IMR-90 (cell line): Measurements from ENCODE around the gene TRPC6. TPM values are rescaled to one million over a fixed set of nuclear protein-coding genes. Genes with fewer than 3 reads are reported as not detected.

Experiments
- ATAC-seq: fragments of 200-7000 bp; cut with Tn5 transposase; 2 replicates; pipeline ENCODE4 v1.9.1; 2020; ENCODE audit warnings: low read depth, mild to moderate bottlenecking, moderate library complexity
- BruUV-seq: library from RNA; stranded (reverse); fragments of 400-500 nt; replicated peaks from 2 replicates; lab custom pipeline; 2021; lab: Mats Ljungman, UMichigan
- CTCF ChIA-PET: fragments of 300-600 bp; formaldehyde crosslinking; extraction: SDS; loops from one replicate; lab custom pipeline; 2021; ENCODE audit warnings: antibody characterized with exemption; lab: Yijun Ruan, JAX
- POLR2A ChIA-PET: fragments of 300-600 bp; sonication (Branson Sonifier 250); formaldehyde crosslinking; loops from one replicate; lab custom pipeline; 2022; ENCODE audit warnings: antibody characterized with exemption; ENCODE audit not compliant: unreplicated experiment; lab: Charles Lee
- DNase-seq: peaks from one replicate; pipeline ENCODE4 v3.0.0; 2013
- H2AFZ ChIP-seq: replicated peaks from 2 replicates; pipeline ENCODE3; 2013; ENCODE audit warnings: low read length, mild to moderate bottlenecking; ENCODE audit not compliant: poor library complexity
- H2AK5ac ChIP-seq: 2 replicates; pipeline ENCODE4 v1.6.1; 2013; ENCODE audit warnings: low read depth, low read length, inconsistent platforms
- H2AK9ac ChIP-seq: replicated peaks from 2 replicates; pipeline ENCODE3; 2013; ENCODE audit warnings: mild to moderate bottlenecking, low read depth, low read length, moderate library complexity; ENCODE audit not compliant: poor library complexity
- H2BK120ac ChIP-seq: 2 replicates; pipeline ENCODE4 v1.6.1; 2013; ENCODE audit warnings: low read depth, low read length, inconsistent platforms
- H2BK15ac ChIP-seq: 3 replicates; pipeline ENCODE4 v1.6.1; 2013; ENCODE audit warnings: low read depth, low read length, inconsistent platforms
- H2BK20ac ChIP-seq: 2 replicates; pipeline ENCODE4 v1.6.1; 2013; ENCODE audit warnings: low read depth, mild to moderate bottlenecking, inconsistent platforms, low read length, moderate library complexity
- H2BK5ac ChIP-seq: 2 replicates; pipeline ENCODE4 v1.6.1; 2013; ENCODE audit warnings: mild to moderate bottlenecking, low read depth, low read length, inconsistent platforms; ENCODE audit not compliant: poor library complexity, severe bottlenecking
- H3K14ac ChIP-seq: replicated peaks from 2 replicates; pipeline ENCODE4 v1.6.1; 2013; ENCODE audit warnings: low read depth, low read length, inconsistent platforms
- H3K18ac ChIP-seq: 2 replicates; pipeline ENCODE4 v1.6.1; 2013; ENCODE audit warnings: low read depth, low read length, control low read depth
- H3K23ac ChIP-seq: 2 replicates; pipeline ENCODE4 v1.6.1; 2013; ENCODE audit warnings: low read depth, low read length, inconsistent platforms
- H3K27ac ChIP-seq: 2 replicates; pipeline ENCODE4 v1.5.1; 2013; ENCODE audit warnings: mild to moderate bottlenecking, control low read depth, low read length; ENCODE audit not compliant: insufficient read depth
- H3K27me3 ChIP-seq: 2 replicates; pipeline ENCODE4 v1.6.1; 2013; ENCODE audit warnings: low read length; ENCODE audit not compliant: control insufficient read depth, insufficient read depth
- H3K36me3 ChIP-seq: 2 replicates; pipeline ENCODE4 v1.6.1; 2013; ENCODE audit warnings: low read length, mixed read lengths; ENCODE audit not compliant: control insufficient read depth, insufficient read depth
- H3K4ac ChIP-seq: 2 replicates; pipeline ENCODE4 v1.6.1; 2013; ENCODE audit warnings: low read depth, low read length, inconsistent platforms
- H3K4me1 ChIP-seq: 2 replicates; pipeline ENCODE4 v1.6.1; 2013; ENCODE audit warnings: low read length, mixed read lengths; ENCODE audit not compliant: control insufficient read depth, insufficient read depth
- H3K4me2 ChIP-seq: 2 replicates; pipeline ENCODE4 v1.6.1; 2013; ENCODE audit warnings: low read depth, mild to moderate bottlenecking, control low read depth, low read length, moderate library complexity
- H3K4me3 ChIP-seq: 2 replicates; pipeline ENCODE4 v1.5.1; 2013; ENCODE audit warnings: low read depth, mild to moderate bottlenecking, control low read depth, low read length, moderate library complexity; ENCODE audit not compliant: insufficient read depth
- H3K56ac ChIP-seq: 2 replicates; pipeline ENCODE4 v1.6.1; 2013; ENCODE audit warnings: low read length, inconsistent platforms; ENCODE audit not compliant: insufficient read depth; ENCODE audit errors: extremely low read depth
- H3K79me1 ChIP-seq, 2 experiments: 2 replicates each; pipeline ENCODE4 v1.6.1; 2013; ENCODE audit warnings: low read length in 2 of 2, inconsistent platforms in 1 of 2, low read depth in 1 of 2
- H3K9ac ChIP-seq: 2 replicates; pipeline ENCODE4 v1.6.1; 2013; ENCODE audit warnings: low read depth, low read length, control low read depth
- H3K9me1 ChIP-seq: 2 replicates; pipeline ENCODE4 v1.6.1; 2013; ENCODE audit warnings: low read length, inconsistent platforms; ENCODE audit not compliant: insufficient read depth
- H3K9me3 ChIP-seq: 2 replicates; pipeline ENCODE4 v1.6.1; 2013; ENCODE audit warnings: low read length; ENCODE audit not compliant: control insufficient read depth, insufficient read depth
- H4K20me1 ChIP-seq: 2 replicates; pipeline ENCODE4 v1.6.1; 2013; ENCODE audit warnings: low read length, inconsistent platforms; ENCODE audit not compliant: insufficient read depth
- H4K5ac ChIP-seq: 2 replicates; pipeline ENCODE4 v1.6.1; 2013; ENCODE audit warnings: mild to moderate bottlenecking, low read depth, low read length, control low read depth
- H4K8ac ChIP-seq, 2 experiments: 2 replicates each; pipeline ENCODE4 v1.6.1; 2013; ENCODE audit warnings: low read depth in 2 of 2, low read length in 2 of 2, control low read depth in 1 of 2, inconsistent platforms in 1 of 2
- H4K91ac ChIP-seq: 2 replicates; pipeline ENCODE4 v1.6.1; 2013; ENCODE audit warnings: low read depth, low read length, inconsistent platforms; ENCODE audit not compliant: insufficient read depth
- CEBPB ChIP-seq: IDR thresholded peaks from 2 replicates; pipeline ENCODE4 v1.6.1; 2012; ENCODE audit warnings: low read depth, low read length, improper control_type of control experiment
- CTCF ChIP-seq: conservative IDR thresholded peaks from 2 replicates; pipeline ENCODE4 v1.5.1; 2012; ENCODE audit warnings: mild to moderate bottlenecking, low read depth, low read length, improper control_type of control experiment
- MAZ ChIP-seq: IDR thresholded peaks from 2 replicates; pipeline ENCODE4 v1.6.1; 2012; ENCODE audit warnings: low read depth, mild to moderate bottlenecking, low read length, improper control_type of control experiment, moderate library complexity, borderline replicate concordance
- POLR2A ChIP-seq: IDR thresholded peaks from 2 replicates; pipeline ENCODE4 v1.6.1; 2012; ENCODE audit warnings: mild to moderate bottlenecking, low read depth, low read length
- USF2 ChIP-seq: fragments of 150-350 bp; IDR thresholded peaks from 2 replicates; pipeline ENCODE4 v1.6.1; 2017; ENCODE audit warnings: mild to moderate bottlenecking, antibody characterized with exemption, low read length, low read depth
- WGBS, 2 experiments: methylation state at CpG; one replicate each; pipeline versions ENCODE4 v1.1.5 to v1.1.7; 2013; ENCODE audit warnings: missing lambda C conversion rate in 2 of 2; ENCODE audit not compliant: insufficient read length in 1 of 2; ENCODE audit errors: extremely low coverage in 2 of 2; 5-methylcytosine and 5-hydroxymethylcytosine counted together
- dilution Hi-C: fragments of 300-500 bp; cut with HindIII; formaldehyde crosslinking; loops from one replicate; pipeline ENCODE4 v1.14.3; 2018; ENCODE audit warnings: low sequenced_read_pairs; ENCODE audit not compliant: unreplicated experiment
- in situ Hi-C: fragments of 300-500 bp; cut with MboI; formaldehyde crosslinking; loops from 3 replicates; pipeline ENCODE4 v1.14.3; 2019; ENCODE audit warnings: low sequenced_read_pairs, inconsistent platforms, mixed read lengths
- intact Hi-C: fragments of 100-400 bp; cut with micrococcal nuclease; formaldehyde crosslinking; loops from 2 replicates; pipeline ENCODE4 v1.10.0; 2022
- polyA plus RNA-seq, 3 experiments: library from polyadenylated mRNA; depleted of rRNA; stranded (reverse); fragments of >200 nt; gene quantifications; 2 replicates each; pipeline ENCODE4 v1.2.3, GENCODE V29; 2012; ENCODE audit warnings: low replicate concordance in 1 of 3
- total RNA-seq: library from RNA; depleted of rRNA; stranded (reverse); fragments of >200 nt; gene quantifications from 2 replicates; pipeline ENCODE4 v1.2.3, GENCODE V29; 2012

The TRPC6 gene
- total and polyA plus RNA-seq, 2 of the 4 experiments (the other 2 are of a cell fraction), result 0.99 to 2.3 TPM

GRCh38 chr11:101577461-101577860 lies 6.3 kb downstream of the TRPC6 start:
- Histone ChIP-seq H3K4me1 (peaks cover 5% of the 10 kb centered on the region), H3K79me1 (peaks cover 0 to 2% of the 10 kb centered on the region in 2 experiments; a peak in 2 of 4 replicates), H3K18ac (no peak overlapping the region), H3K4me3 (no peak overlapping the region), H3K9ac (no peak overlapping the region), H4K20me1 (no peaks in the 10 kb centered on the region), H4K8ac (no peak overlapping the region), H2BK5ac (no peak overlapping the region), H4K91ac (no peak overlapping the region), H2AK9ac (no peak overlapping the region), H3K36me3 (no peaks in the 10 kb centered on the region; the same call in 1 of the 2 replicates), H2BK120ac (no peak overlapping the region), H2AFZ (no peak overlapping the region), H2BK15ac (no peak overlapping the region), H3K9me1 (0 out of 2 replicates have a peak, but pooled peaks cover 3% of the 10 kb centered on the region), H3K27me3 (no peaks in the 10 kb centered on the region), H4K5ac (no peak overlapping the region), H3K9me3 (0 out of 2 replicates have a peak, but pooled peaks cover 2% of the 10 kb centered on the region), H3K14ac (no peak overlapping the region), H2BK20ac (no peak overlapping the region), H3K23ac (no peak overlapping the region), H3K4ac (no peak overlapping the region), H3K27ac (no peak overlapping the region), H3K56ac (no peak overlapping the region), H3K4me2 (no peak overlapping the region), H2AK5ac (no peak overlapping the region)
- ATAC-seq (no peak), DNase-seq (no peak)
- no TSS peak for BruUV-seq
- dilution Hi-C loops, result no loop called here
- in situ Hi-C loops, result no loop called here
- ChIA-PET CTCF (interaction anchor here (0.6 kb wide), 1 partner anchor 215 kb away, joined by 3 read pairs; no protein-coding TSS in a partner anchor), POLR2A (no interaction called here)
- intact Hi-C loops, result no loop called here
- no CpG with 5 or more reads among the region's 6 CpGs for WGBS, 2 experiments
- no peak for TF ChIP-seq POLR2A
- no peak for TF ChIP-seq USF2
- no peak for TF ChIP-seq CEBPB
- TF ChIP-seq MAZ, result no peak
- no peak for TF ChIP-seq CTCF
